Tibial nerve (tissue), 4 donors: Measurements from ENCODE around the gene ATPAF1. TPM values are rescaled to one million over a fixed set of nuclear protein-coding genes. Genes with fewer than 3 reads are reported as not detected.

ENCODE experiments used
- DNase-seq, 2 donors: peaks; one replicate each; pipeline ENCODE4 v3.0.0-alpha.2; 2019; ENCODE audit warnings: low spot score in 2 of 2
- H3K27ac ChIP-seq, 4 donors: fragments of 200-600 bp; sonication (generic) in 3 of 4; one replicate each; pipeline ENCODE4 v1.5.1; 2017 to 2019; ENCODE audit warnings: mild to moderate bottlenecking in 1 of 4
- H3K27me3 ChIP-seq, 2 donors: fragments of 200-600 bp; sonication (generic) in 1 of 2; one replicate each; pipeline versions ENCODE4 v1.5.1 to v1.6.0; 2017 to 2019
- H3K36me3 ChIP-seq, 3 donors: fragments of 200-600 bp; sonication (generic); one replicate each; pipeline ENCODE4 v1.5.1; 2018 to 2019
- H3K4me1 ChIP-seq, 4 donors: fragments of 200-600 bp; sonication (generic) in 3 of 4; one replicate each; pipeline ENCODE4 v1.5.1; 2017 to 2019
- H3K4me3 ChIP-seq, 4 donors: fragments of 200-600 bp; sonication (generic) in 3 of 4; one replicate each; pipeline ENCODE4 v1.5.1; 2017 to 2019; ENCODE audit warnings: mild to moderate bottlenecking in 1 of 4, moderate library complexity in 1 of 4
- H3K9me3 ChIP-seq, 4 donors: fragments of 200-600 bp; sonication (generic) in 3 of 4; one replicate each; pipeline ENCODE4 v1.5.1; 2017 to 2019
- CTCF ChIP-seq, 5 experiments: fragments of 200-600 bp in 3 of 5; fragments of 450-650 bp in 2 of 5; sonication (generic) in 3 of 5; IDR thresholded peaks; one replicate each; pipeline ENCODE4 v1.5.1; 2016 to 2019; ENCODE audit warnings: antibody characterized with exemption in 5 of 5, mild to moderate bottlenecking in 3 of 5, moderate library complexity in 2 of 5
- EP300 ChIP-seq, 2 donors: sonication (generic); formaldehyde crosslinking; IDR thresholded peaks; one replicate each; pipeline ENCODE4 v1.6.1; 2017; ENCODE audit warnings: antibody characterized with exemption in 2 of 2, mild to moderate bottlenecking in 1 of 2
- POLR2A ChIP-seq, 2 donors: fragments of 450-650 bp; IDR thresholded peaks; one replicate each; pipeline ENCODE4 v1.6.1; 2017; ENCODE audit warnings: antibody characterized with exemption in 2 of 2, mild to moderate bottlenecking in 2 of 2, moderate library complexity in 2 of 2
- WGBS, 2 donors: methylation state at CpG; one replicate each; pipeline ENCODE4 v1.1.5; 2018; 5-methylcytosine and 5-hydroxymethylcytosine counted together
- total RNA-seq, 4 donors: library from RNA; depleted of rRNA; stranded (reverse); fragments of >200 nt; gene quantifications; one replicate each; pipeline ENCODE4 v1.1.0, GENCODE V29; 2016

ATPAF1 gene
- total RNA-seq, 4 donors from 2014 or later: 26.3 to 38.5 (median 30.2) TPM

- no peak for DNase-seq
- Histone ChIP-seq H3K27ac (no peak overlapping the region), H3K27me3 (no peaks in the 10 kb centered on the region), H3K9me3 (no peaks in the 10 kb centered on the region), H3K36me3 (peaks cover under 1 to 88% (median 22%) of the 10 kb centered on the region in 3 donors), H3K4me1 (peaks cover 0 to 12% (median 0%) of the 10 kb centered on the region in 4 donors), H3K4me3 (no peak overlapping the region)
- 77 to 84% methylated on average over 9 of the region's 9 CpGs for WGBS, 2 donors
- TF ChIP-seq CTCF (IDR thresholded peaks at IDR 0.05) (no peak), EP300 (IDR thresholded peaks at IDR 0.05) (no peak), POLR2A (IDR thresholded peaks at IDR 0.05) (no peak)
Observed at GRCh38 chr1:46687921-46688509, 19.9 kb upstream of the ATPAF1 start.

- TF ChIP-seq POLR2A (IDR thresholded peaks at IDR 0.05) (no peak), CTCF (IDR thresholded peaks at IDR 0.05) (no peak), EP300 (IDR thresholded peaks at IDR 0.05) (no peak)
- no peaks in the 10 kb centered on the region for H3K9me3 ChIP-seq
- no peaks in the 10 kb centered on the region for H3K27me3 ChIP-seq
- H3K4me3 ChIP-seq: no peak overlapping the region
- peaks cover 0 to 96% (median 27%) of the 10 kb centered on the region in 3 donors for H3K36me3 ChIP-seq
- peaks cover 0 to 12% (median 0%) of the 10 kb centered on the region in 4 donors for H3K4me1 ChIP-seq
- no peak overlapping the region for H3K27ac ChIP-seq
- 63 to 64% methylated on average over 2 of the region's 2 CpGs for WGBS, 2 donors
- DNase-seq: peak; percentile 35 to 51
Observed at GRCh38 chr1:46687093-46687659, 19.0 kb upstream of the ATPAF1 start.

- 57 to 63% methylated on average over 1 of the region's 1 CpG for WGBS, 2 donors
- H3K36me3 ChIP-seq: peaks cover 0 to 99% (median 23%) of the 10 kb centered on the region in 3 donors
Observed at GRCh38 chr1:46686255-46686654, 18.1 kb upstream of the ATPAF1 start.

GRCh38 chr1:46684670-46685069 lies 16.5 kb upstream of the ATPAF1 start:
- DNase-seq: no peak
- Histone ChIP-seq H3K36me3 (peaks cover 0 to 99% (median 26%) of the 10 kb centered on the region in 3 donors), H3K4me1 (peaks cover 0 to 12% (median 0%) of the 10 kb centered on the region in 4 donors), H3K27ac (no peak overlapping the region), H3K9me3 (no peaks in the 10 kb centered on the region), H3K27me3 (no peaks in the 10 kb centered on the region), H3K4me3 (no peak overlapping the region)
- TF ChIP-seq EP300 (IDR thresholded peaks at IDR 0.05) (no peak), POLR2A (IDR thresholded peaks at IDR 0.05) (no peak), CTCF (IDR thresholded peaks at IDR 0.05) (no peak)
- WGBS, 2 donors: 97 to 98% methylated on average over 2 of the region's 2 CpGs

More at GRCh38 chr1:46686255-46686654, 18.1 kb upstream of the ATPAF1 start:
- DNase-seq: no peak
- H3K27me3 ChIP-seq: no peaks in the 10 kb centered on the region
- H3K4me1 ChIP-seq: peaks cover 0 to 12% (median 0%) of the 10 kb centered on the region in 4 donors
- H3K4me3 ChIP-seq: no peak overlapping the region
- H3K9me3 ChIP-seq: no peaks in the 10 kb centered on the region
- H3K27ac ChIP-seq: no peak overlapping the region
- TF ChIP-seq POLR2A (IDR thresholded peaks at IDR 0.05): no peak

GRCh38 chr1:46682064-46682463 lies 13.9 kb upstream of the ATPAF1 start:
- H3K27me3 ChIP-seq: no peaks in the 10 kb centered on the region
- H3K9me3 ChIP-seq: no peaks in the 10 kb centered on the region
- no peak overlapping the region for H3K27ac ChIP-seq
- H3K4me1 ChIP-seq: peaks cover 0 to 1% (median 0%) of the 10 kb centered on the region in 4 donors
- TF ChIP-seq EP300 (IDR thresholded peaks at IDR 0.05) (no peak), CTCF (IDR thresholded peaks at IDR 0.05) (no peak), POLR2A (IDR thresholded peaks at IDR 0.05) (no peak)
- no peak overlapping the region for H3K4me3 ChIP-seq
- 50 to 81% methylated on average over 1 of the region's 1 CpG for WGBS, 2 donors
- DNase-seq: no peak
- peaks cover 0 to 97% (median 19%) of the 10 kb centered on the region in 3 donors for H3K36me3 ChIP-seq
